DMS114 treated with DMSO at 0.1 percent for 48 hours (cell line): ENCODE data around the gene ADGB.
"Not testable (repeated sequence)": the region's sequence is repeated elsewhere in the genome, so short reads cannot be mapped to it uniquely, and the experiment has no call there.

Experiments
- DNase-seq: peaks from one replicate; lab custom pipeline; 2025; ENCODE audit not compliant: unreplicated experiment; lab: John Stamatoyannopoulos, UW

ADGB gene

DNA sequence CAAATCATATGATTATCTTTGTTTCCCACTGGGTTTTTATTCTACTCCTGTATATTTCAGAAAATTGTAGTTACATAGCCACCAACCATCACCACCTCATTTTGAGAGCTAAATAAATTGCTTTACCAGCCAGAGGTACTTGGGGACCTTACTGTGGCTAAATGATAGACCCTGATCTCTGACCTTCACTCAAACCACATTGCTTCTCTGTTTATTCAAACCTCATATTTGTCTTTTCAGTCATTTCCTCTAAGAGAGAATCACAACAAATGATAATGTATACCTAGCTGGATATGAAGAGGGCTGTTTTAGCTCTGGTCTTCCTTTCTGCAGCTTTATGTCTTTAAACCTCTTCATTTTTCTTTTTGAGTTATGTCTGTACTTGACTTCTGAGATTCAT is 142.8 kb downstream of the ADGB start:
- DNase-seq: no peak

DNA sequence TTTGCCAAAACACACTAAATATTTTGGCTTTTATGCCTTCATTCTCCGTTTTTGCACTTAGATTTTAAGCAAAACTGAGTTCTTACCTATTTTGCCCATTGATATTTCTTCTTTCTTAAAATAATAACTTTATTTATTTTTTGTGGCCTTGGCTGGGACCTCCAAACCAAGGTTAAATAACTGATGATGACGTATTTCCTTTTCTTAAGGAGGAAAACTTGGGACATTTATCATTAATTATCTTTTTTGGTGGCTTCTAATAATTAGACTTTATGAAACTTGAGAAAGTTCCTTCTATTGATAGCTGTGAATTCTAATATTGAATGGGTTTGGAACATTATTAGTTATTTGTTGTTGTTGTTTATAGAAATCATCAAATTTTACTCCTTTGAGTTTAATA is 154.5 kb downstream of the ADGB start:
- DNase-seq: no peak

DNA sequence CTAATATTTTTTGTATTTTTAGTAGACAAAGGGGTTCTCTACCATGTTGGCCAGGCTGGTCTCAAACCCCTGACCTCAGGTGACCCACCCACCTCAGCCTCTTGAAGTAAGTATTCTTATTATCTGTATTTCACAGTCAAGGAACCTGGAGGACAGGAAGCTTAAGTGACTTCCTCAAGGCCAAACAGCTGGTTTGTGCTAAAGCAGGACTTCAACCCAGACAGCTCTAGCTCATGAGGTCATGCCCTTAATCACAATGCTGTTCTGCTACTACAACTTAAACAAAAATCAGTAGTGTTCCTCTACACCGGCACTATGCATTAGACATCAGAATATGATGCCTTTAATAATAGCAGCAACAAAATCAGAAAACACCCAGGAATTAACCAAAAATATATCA is 168.9 kb downstream of the ADGB start:
- no peak for DNase-seq

DNA sequence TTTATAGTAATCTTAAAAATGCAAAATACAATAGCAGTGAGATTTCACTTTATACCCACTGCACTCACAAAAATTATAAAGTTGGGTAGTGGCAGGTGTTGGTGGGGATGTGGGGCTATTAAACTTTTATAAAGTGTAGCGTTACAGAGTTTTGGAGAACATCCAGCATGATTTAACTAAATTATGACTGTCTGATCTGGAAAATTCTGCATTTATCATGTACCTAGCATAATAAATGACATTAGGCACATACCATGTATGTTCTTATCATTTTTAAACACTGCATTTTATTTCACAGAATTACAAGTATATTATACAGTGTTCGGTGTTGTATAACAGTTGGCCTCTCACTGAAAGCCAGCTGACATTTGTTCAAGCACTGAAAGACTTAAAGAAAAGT is 169.9 kb downstream of the ADGB start:
- no peak for DNase-seq

DNA sequence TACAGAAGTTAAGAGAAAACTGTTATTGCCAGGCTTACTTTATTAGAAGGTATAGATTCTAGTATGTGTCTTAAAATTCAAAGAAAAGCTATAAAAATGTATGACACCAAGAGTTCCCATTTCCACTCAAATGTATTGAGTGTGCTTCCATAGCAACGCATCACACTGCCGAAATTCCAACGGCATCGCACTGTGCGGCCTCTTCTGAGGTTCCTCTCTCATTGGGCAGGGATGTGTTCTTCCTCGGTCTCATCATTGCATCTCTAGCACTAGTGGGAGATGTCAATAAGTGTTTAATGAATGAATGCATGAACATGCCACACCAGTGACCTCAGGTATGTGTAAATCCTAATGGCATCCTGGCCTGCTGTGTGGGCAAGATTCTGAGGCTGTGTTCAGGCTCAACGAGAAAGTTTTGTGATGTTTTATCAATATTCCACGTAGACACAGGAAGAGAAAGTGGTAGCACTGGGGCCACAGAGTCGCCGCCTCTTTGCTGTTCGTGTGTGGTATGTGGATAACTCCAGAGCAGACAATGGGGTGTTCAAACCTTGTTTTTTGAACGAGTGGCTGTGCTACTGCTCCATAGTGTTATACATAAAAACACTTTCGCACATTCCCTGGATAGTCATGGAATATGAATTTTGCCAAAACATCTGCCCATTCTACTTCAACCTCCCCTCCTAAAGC is 171.6 kb downstream of the ADGB start:
- DNase-seq: no peak

DNA sequence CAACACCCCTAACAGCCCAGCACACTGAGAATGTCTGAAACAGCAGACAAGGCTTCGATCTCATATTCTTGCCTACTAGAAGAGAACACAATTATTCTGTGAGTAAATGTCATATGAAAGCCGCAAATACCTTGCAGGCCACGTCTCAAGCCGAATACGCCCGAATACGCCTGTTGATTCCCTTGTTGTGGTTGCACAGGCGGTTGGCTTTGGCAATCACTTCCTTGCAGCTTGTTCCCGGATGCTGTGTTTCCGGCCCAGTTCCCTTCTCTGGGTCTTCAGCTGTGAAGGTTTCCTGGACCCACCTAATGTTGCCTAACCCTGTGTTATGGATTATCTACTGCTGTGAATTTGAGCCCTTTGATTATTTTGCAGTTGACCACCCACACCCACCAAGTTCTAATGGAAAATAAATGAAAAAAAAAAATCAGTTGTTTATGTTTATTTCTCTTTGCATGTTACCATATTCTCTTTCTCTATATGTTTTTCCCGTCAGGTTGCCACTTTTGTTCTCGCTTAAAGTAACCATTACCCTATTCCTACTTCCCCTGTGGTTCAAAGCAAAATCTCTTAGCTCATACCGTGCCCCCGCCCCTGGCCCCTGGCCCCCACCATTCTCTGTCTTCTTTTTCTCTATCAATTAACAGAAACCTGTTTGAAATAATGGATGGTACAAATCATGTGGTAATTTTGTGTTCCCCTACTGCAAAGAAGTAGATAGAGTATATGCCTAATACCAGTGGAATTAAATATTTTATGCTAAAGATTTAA is 172.4 kb downstream of the ADGB start:
- no peak for DNase-seq

DNA sequence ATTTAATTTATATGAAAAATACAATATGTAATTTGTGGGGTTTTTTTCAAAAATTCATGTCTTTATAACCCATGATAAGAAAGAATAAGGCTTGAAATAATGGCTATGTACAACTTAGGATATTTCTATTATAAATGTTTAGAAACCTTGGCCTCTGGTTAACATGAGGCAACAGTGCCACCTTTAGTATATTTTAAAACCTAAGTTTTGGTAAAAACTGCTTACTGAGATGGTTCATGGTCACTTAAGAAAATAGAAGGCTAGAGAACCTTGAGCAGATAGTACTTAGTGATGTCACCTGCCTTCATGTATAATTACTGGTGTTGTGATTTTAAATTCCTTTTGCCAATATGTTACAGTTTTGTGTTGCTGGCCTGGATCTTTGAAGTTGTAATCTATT is 176.4 kb downstream of the ADGB start:
- no peak for DNase-seq

DNA sequence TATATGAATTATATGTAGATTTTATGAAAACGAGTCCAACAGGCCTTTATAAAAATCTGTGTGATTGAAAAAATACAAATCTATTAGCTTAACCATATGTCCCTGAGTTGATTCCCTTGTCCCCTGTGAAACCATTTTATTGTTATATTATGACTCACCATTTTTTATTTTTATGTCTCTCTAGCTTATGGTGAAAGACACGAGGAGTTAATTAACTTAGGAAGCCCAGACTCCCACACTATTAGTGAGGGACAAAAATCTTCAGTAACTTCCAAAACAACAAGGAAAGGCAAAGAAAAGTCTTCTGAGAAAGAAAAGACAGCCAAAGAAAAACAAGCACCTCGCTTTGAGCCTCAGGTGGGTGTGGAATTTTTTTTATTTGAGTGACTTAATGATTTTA is 183.1 kb downstream of the ADGB start:
- no peak for DNase-seq

DNA sequence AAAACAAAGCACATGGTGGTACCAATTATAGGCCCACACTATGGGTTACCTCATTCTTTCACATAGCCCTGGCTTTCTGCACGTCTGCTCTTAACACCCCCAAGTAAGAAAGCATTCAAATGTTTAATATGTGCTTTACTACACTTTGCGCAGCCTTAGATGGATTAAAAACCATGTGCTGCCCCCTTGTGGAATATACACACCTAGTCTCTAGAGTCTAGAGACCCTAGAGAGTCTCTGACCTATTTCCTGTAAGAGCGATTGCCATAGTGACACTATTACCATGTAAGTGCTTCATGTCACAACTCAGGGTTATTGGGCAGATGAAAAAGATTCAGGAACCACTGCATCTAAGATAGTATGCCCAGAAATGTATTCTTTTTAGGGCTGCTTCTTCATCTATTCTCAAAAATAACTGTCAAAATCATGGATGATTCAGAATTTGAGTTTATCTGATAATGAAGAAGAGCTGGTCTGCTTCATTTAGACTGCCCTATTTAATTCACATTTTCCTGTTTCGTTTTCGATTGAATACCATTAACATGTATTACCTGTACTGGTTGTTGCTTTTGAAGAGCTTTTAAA is 186.3 kb downstream of the ADGB start:
- peak; percentile 0 for DNase-seq

DNA sequence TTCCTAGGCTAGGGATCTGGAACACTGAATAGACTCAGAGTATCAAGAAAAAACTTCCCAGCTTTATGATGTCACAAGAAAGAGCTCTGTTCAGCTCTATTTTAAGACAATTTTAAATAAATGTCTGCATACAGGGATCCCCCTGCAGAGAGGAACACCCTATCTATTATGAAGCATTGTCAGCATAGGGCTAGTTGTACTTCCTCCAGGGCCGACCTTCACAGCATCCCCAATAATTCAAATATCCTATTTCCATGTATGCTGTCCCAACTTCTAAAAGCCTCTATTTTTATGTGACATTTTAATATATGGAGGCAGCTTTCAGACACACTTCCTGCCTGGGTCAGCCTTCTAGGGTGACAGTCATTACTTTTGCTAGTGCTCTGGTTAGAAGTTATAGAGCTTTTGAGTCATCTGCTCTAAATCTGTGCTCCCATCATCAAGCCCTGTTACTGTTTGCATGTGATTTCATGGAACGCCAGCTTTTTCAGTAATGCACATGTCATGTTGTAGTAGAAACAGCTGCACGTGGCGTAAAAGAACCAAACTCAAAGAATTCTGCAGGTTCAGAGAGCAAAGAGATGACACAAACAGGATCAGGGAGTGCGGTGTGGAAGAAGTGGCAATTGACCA is 189.2 kb downstream of the ADGB start:
- DNase-seq: no peak

DNA sequence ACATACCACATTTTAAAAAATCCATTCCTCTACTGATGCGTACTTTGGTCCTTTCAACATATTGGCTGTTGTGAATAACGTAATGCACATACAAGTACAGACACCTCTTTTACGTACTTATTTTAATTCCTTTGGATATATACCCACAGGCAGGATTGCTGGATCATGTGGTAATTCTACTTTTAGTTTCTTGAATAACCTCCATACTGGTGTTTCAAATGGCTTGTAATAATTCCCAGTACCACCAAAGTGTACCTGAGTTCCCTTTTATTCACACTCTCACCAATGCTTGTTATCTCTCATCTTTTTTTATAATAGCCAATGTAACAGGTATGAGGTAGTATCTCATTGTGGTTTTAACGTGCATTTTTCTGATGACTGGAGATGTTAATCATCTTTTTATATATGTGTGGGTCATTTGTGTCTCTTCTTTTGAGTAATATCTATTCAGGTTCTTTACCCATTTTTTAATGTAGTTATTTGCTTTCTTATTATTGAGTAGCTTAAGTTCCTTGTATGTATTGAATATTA is 191.9 kb downstream of the ADGB start:
- no peak for DNase-seq

DNA sequence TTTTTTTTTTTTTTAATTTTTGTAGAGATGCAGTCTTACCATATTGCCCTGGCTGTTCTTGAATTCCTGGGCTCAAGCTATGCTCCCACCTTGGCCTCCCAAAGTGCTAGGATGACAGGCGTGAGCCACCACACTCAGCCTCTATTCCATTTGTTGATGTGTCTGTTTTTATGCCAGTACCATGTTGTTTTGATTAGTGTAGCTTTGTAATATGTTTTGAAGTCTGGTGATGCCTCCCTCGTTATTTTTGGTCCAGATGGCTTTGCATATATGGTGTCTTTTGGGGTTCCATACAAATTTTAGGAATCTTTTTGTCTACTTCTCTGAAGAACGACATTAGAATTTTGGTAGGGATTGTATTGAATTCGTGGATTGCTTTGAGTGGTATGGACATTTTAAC is 193.2 kb downstream of the ADGB start:
- no peak for DNase-seq

DNA sequence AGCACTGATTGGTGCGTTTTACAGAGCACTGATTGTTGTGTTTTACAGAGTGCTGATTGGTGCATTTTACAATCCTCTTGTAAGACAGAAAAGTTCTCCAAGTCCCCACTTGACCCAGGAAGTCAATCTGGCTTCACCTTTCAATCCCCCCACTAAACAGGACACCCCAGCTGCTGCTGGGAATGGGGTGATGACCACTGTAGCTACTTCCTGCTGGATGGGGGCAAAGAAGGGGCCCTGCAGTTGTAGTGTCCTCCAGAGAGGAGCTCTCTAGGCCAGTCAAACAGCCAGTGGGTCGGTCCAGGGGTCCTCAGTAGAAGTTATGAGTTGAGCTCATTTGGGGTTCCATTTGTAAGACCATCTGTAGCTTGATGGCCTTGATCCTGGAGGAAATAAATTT is 194.4 kb downstream of the ADGB start:
- DNase-seq: not testable (repeated sequence)

DNA sequence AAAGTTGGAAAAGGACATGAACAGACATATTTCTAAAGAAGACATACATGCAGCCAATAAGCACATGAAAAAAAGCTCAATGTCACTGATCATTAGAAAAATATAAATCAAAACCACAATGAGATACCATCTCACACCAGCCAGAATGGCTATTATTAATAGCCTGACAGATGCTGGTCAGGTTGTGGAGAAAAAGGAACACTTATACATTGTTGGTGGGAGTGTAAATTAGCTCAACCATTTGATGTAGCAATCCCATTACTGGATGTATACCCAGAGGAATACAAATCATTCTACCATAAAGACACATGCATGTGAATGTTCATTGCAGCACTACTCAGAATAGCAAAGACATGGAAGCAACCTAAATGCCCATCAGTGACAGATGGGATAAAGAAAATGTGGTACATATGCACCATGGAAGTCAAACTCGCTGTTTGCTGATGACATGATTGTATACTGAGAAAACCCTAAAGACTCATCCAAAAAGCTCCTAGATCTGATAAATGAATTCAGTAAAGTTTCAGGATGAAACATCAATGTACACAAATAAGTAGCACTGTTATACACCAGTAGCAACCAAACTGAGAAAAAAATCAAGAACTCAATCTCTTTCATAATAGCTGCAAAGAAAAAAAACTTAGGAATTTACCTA is 196.8 kb downstream of the ADGB start:
- DNase-seq: no peak

DNA sequence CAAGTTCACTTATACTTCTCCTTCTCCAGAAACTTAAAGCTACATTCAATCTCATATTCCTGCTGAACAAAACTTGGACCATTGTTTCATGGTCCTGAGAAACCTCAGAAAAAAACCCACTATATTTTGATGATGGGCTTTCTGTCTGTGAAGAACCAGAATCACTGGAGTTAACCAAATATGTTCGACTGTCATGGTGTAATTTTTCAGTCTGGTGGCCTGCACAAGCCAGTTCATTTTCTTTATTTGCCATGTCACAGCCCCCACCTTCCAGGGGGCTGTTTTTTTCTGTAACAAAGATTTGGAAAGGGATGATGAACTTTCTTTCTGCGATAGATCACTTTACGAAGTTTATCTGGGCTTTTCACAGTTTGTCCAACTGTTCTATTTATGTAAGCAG is 204.4 kb downstream of the ADGB start:
- not testable (repeated sequence) for DNase-seq

DNA sequence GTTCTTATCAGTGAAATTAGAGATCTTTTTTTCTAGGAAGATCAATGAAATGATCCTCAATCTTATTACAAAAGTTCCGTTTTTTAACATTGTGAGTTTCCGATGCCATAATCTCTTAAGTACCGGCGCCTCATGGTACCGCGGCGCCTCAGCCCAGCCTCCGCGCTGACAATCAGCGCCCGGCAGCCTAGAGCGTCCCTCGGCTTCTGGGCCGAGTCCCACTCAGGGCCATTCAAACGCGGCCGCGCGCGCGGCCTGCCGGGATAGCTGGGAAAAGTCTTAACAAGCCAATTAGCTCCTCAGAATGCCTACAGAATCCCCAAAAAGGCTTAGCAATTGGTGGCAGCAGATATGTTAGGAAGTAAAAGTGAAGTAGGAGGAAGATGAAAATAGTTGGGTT is 204.8 kb downstream of the ADGB start:
- no peak for DNase-seq

DNA sequence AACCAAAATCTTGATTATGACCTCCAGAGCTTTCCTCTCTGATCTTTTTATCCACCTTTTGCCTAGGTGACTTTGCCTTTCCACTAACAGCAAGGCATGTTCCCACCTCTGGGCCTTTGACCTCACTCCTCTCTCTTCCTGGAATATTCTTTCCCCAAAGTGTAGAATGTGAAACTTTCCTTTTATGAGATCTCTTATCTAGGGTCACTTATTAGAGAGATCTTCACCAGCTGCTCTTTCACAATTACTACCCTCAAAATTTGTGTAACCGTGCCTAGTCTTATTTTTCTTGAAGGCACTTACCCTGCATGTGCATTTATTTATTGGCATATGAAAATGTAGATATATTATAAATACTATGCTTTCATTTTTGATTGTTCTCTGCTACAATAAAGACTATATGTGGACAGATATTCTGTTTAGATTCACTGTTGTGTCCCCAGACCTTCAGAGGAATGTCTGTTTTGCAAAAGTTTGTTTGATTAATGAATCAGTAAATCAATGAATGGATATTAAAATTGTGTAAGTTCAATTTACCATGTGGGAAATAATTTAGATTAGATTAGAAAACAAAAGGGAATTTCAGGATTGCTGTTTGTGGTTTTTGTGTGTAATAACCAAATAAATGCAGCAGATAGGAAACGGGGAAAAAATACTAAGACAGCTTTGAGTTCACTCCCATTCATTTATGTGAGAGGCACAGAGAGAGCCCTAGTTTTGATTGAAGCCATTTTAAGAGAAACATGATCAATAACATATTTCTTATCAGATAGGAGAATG is 207.0 kb downstream of the ADGB start:
- DNase-seq: no peak

DNA sequence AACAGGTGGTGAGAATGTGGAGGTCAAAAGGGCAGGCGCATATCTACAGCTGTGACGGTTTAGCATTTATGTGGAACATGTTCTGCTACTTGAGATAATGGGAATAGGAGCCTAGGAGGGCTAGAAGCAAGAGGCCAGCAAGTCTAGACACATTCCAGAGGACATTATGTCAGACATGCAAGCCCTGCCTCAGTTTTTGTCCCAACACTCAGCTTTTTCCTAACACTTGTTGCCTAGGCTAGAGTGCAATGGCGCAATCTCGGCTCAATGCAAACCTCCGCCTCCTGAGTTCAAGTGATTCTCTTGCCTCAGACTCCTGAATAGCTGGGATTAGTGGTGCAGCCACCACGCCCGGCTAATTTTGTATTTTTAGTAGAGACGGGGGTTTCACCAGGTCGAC is 210.2 kb downstream of the ADGB start:
- not testable (repeated sequence) for DNase-seq

DNA sequence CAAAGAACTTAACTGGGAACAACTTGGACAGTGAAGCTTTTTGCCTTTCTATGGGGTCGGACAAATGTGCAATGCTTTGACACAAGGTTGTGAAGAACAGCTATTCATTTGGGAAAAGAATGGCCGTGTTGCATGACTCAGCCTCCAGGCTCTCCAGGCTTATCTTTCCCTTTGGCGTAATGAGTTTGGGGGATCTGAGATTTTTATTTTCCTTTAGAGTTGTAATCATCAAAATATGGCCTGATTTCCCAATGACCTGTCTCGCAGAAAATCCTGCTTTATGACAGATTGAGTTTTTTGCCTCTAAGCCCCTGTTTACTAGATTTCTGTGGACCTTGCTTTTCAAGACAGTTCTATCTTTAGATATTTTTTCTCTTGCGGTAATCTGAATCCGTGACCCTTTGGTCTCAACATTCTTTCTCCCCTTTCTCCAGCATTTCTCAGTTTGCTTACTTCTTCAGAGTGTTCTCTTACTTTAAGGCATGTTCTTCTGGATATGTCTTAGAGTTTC is 214.1 kb downstream of the ADGB start:
- DNase-seq: not testable (repeated sequence)

DNA sequence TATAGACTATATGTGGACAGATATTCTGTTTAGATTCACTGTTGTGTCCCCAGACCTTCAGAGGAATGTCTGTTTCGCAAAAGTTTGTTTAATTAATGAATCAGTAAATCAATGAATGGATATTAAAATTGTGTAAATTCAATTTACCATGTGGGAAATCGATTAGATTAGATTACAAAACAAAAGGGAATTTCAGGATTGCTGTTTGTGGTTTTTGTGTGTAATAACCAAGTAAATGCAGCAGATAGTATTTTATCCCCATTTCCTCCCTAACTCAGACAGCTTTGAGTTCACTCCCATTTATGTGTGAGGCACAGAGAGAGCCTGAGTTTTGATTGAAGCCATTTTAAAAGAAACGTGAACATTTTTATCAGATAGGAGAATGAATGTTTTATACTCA is 214.8 kb downstream of the ADGB start:
- DNase-seq: no peak
